HG03103 (cell line): ENCODE results near the gene PNPLA1.

Experiments
- ATAC-seq: cut with Tn5 transposase; IDR thresholded peaks from one replicate; pipeline ENCODE4 v1.9.1; 2021; ENCODE audit warnings: low read depth; ENCODE audit not compliant: unreplicated experiment

Gene PNPLA1

GRCh38 chr6:36245572-36246061 lies 24.2 kb upstream of the PNPLA1 start:
- no peak for ATAC-seq

- ATAC-seq, result no peak
Measured at GRCh38 chr6:36246506-36247268, 23.2 kb upstream of the PNPLA1 start.

GRCh38 chr6:36247693-36248092 lies 22.2 kb upstream of the PNPLA1 start:
- ATAC-seq, result no peak

GRCh38 chr6:36248980-36249379 lies 20.9 kb upstream of the PNPLA1 start:
- no peak for ATAC-seq

- no peak for ATAC-seq
Measured at GRCh38 chr6:36249536-36249935, 20.3 kb upstream of the PNPLA1 start.

GRCh38 chr6:36252005-36252404 lies 17.9 kb upstream of the PNPLA1 start:
- ATAC-seq, result no peak

GRCh38 chr6:36263390-36264000 lies 6.4 kb upstream of the PNPLA1 start:
- ATAC-seq, result no peak

- no peak for ATAC-seq
Measured at GRCh38 chr6:36265744-36266143, 4.1 kb upstream of the PNPLA1 start.

- no peak for ATAC-seq
Measured at GRCh38 chr6:36266913-36267644, 2.8 kb upstream of the PNPLA1 start.

- ATAC-seq, result no peak
Measured at GRCh38 chr6:36267731-36268477, 2.0 kb upstream of the PNPLA1 start.

- ATAC-seq, result no peak
Measured at GRCh38 chr6:36268478-36269275, 1.2 kb upstream of the PNPLA1 start.

GRCh38 chr6:36272234-36272633 lies 2.4 kb downstream of the PNPLA1 start:
- ATAC-seq, result no peak

- ATAC-seq, result no peak
Measured at GRCh38 chr6:36273067-36273466, 3.2 kb downstream of the PNPLA1 start.

- no peak for ATAC-seq
Measured at GRCh38 chr6:36273802-36274514, 4.1 kb downstream of the PNPLA1 start.

GRCh38 chr6:36276581-36277536 lies 7.0 kb downstream of the PNPLA1 start:
- ATAC-seq, result no peak

- no peak for ATAC-seq
Measured at GRCh38 chr6:36277946-36278470, 8.1 kb downstream of the PNPLA1 start.

- ATAC-seq, result no peak
Measured at GRCh38 chr6:36280467-36280866, 10.6 kb downstream of the PNPLA1 start.

- ATAC-seq, result no peak
Measured at GRCh38 chr6:36280983-36281382, 11.1 kb downstream of the PNPLA1 start.
